Bone marrow (tissue), 2 donors: ENCODE results near the gene SCN1A.
A peak's percentile ranks its signal among the peaks of the same experiment; 100 is the strongest.

ENCODE experiments used
- DNase-seq, 2 donors: peaks; one replicate each; lab custom pipeline; 2025; lab: John Stamatoyannopoulos, UW

Gene SCN1A

GRCh38 chr2:165970663-165971062 is 157.2 kb downstream of the SCN1A start:
- no peak for DNase-seq

- DNase-seq = no peak
Observed at GRCh38 chr2:165969227-165969626, 158.6 kb downstream of the SCN1A start.

GRCh38 chr2:165967746-165968145 is 160.1 kb downstream of the SCN1A start:
- no peak for DNase-seq

GRCh38 chr2:165961818-165962217 is 166.0 kb downstream of the SCN1A start:
- no peak for DNase-seq

- DNase-seq = no peak
Observed at GRCh38 chr2:165959371-165959770, 168.4 kb downstream of the SCN1A start.

GRCh38 chr2:165958313-165958960 is 169.4 kb downstream of the SCN1A start:
- no peak for DNase-seq

GRCh38 chr2:165957030-165957675 is 170.7 kb downstream of the SCN1A start:
- no peak for DNase-seq

GRCh38 chr2:165953655-165954606 is 173.9 kb downstream of the SCN1A start, which contains the start of gene TTC21B:
TTC21B (minus strand) TSS chr2:165953776; CDS start chr2:165953705, 71 bp downstream.
- peak; percentile 78 to 92 for DNase-seq

GRCh38 chr2:165953306-165953654 is 174.5 kb downstream of the SCN1A start:
- no peak for DNase-seq

- DNase-seq = no peak
Observed at GRCh38 chr2:165952741-165953211, 175.0 kb downstream of the SCN1A start.

GRCh38 chr2:165952085-165952484 is 175.7 kb downstream of the SCN1A start:
- no peak for DNase-seq

- DNase-seq = no peak
Observed at GRCh38 chr2:165950438-165950837, 177.4 kb downstream of the SCN1A start.

- no peak for DNase-seq
Observed at GRCh38 chr2:165941827-165942226, 186.0 kb downstream of the SCN1A start.

- DNase-seq = no peak
Observed at GRCh38 chr2:165938237-165938636, 189.6 kb downstream of the SCN1A start.
